HCT116 (cell line): Measurements from ENCODE around the gene STOX2. TPM values are rescaled to one million over a fixed set of nuclear protein-coding genes. Genes with fewer than 3 reads are reported as not detected.

ENCODE experiments used
- ATAC-seq: fragments of 200-7000 bp; cut with Tn5 transposase; 2 replicates; pipeline ENCODE4 v1.9.1; 2020; ENCODE audit warnings: mild to moderate bottlenecking, moderate library complexity
- BruUV-seq: library from RNA; stranded (reverse); fragments of 400-500 nt; replicated peaks from 2 replicates; lab custom pipeline; 2021; lab: Mats Ljungman, UMichigan
- CTCF ChIA-PET: fragments of 300-600 bp; sonication (Branson Sonifier 250); formaldehyde crosslinking; loops from one replicate; lab custom pipeline; 2021; ENCODE audit warnings: antibody characterized with exemption; lab: Charles Lee
- POLR2A ChIA-PET: fragments of 300-600, 350-600 bp; sonication (Branson Sonifier 250); formaldehyde crosslinking; loops from one replicate; lab custom pipeline; 2021; ENCODE audit warnings: antibody characterized with exemption; lab: Charles Lee
- RAD21 ChIA-PET, 2 experiments: fragments of 300-600 bp; sonication (Branson Sonifier 250); formaldehyde crosslinking; loops; one replicate each; lab custom pipeline; 2023; ENCODE audit warnings: low total read pairs in 2 of 2; ENCODE audit not compliant: uncharacterized antibody in 2 of 2, unreplicated experiment in 2 of 2, low non-redundant PET in 1 of 2; lab: Charles Lee
- DNase-seq: peaks from one replicate; pipeline ENCODE4 v3.0.0-alpha.2; 2010; ENCODE audit warnings: low read depth, low spot score
- H2AFZ ChIP-seq: fragments of 200-600 bp; shearing (Covaris generic), sonication (generic); 2 replicates; pipeline ENCODE4 v1.6.1; 2017; ENCODE audit warnings: low read depth, mixed run types, mixed read lengths, antibody characterized with exemption, low read length; ENCODE audit not compliant: poor library complexity, severe bottlenecking
- H3K27ac ChIP-seq: 2 replicates; pipeline ENCODE4 v1.5.1; 2012; ENCODE audit warnings: low read depth, low read length
- H3K27me3 ChIP-seq: fragments of 200-600 bp; sonication (generic); 2 replicates; pipeline ENCODE4 v1.6.1; 2016; ENCODE audit warnings: mixed run types, low read length, mixed read lengths; ENCODE audit not compliant: insufficient read depth
- H3K36me3 ChIP-seq, 2 experiments: fragments of 200-500 bp in 1 of 2; fragments of 200-600 bp in 1 of 2; sonication (Bioruptor generic) in 1 of 2; sonication (generic) in 1 of 2; 2 replicates each; pipeline versions ENCODE4 v1.5.1 to v1.6.1; 2014 to 2016; ENCODE audit warnings: low read length in 2 of 2, inconsistent platforms in 1 of 2, mixed read lengths in 1 of 2, mixed run types in 1 of 2; ENCODE audit not compliant: insufficient read depth in 2 of 2, control insufficient read depth in 1 of 2
- H3K4me1 ChIP-seq, 2 experiments: fragments of 200-600 bp in 1 of 2; sonication (generic) in 1 of 2; 2 replicates each; pipeline versions ENCODE4 v1.5.1 to v1.6.1; 2012 to 2017; ENCODE audit warnings: low read length in 2 of 2, inconsistent platforms in 1 of 2, mild to moderate bottlenecking in 1 of 2, mixed read lengths in 1 of 2, mixed run types in 1 of 2, moderate library complexity in 1 of 2; ENCODE audit not compliant: insufficient read depth in 2 of 2, control insufficient read depth in 1 of 2
- H3K4me2 ChIP-seq: fragments of 200-600 bp; sonication (generic); 2 replicates; pipeline ENCODE4 v1.6.1; 2017; ENCODE audit warnings: mixed run types, low read length, mixed read lengths
- H3K4me3 ChIP-seq, 2 experiments: fragments of 200-600 bp in 1 of 2; sonication (generic) in 1 of 2; replicated peaks in 1 of 2; 2 replicates each; pipeline ENCODE4 v1.5.1; 2011 to 2016; ENCODE audit warnings: low read length in 2 of 2, control low read depth in 1 of 2, low read depth in 1 of 2, mild to moderate bottlenecking in 1 of 2, mixed read lengths in 1 of 2, mixed run types in 1 of 2
- H3K79me2 ChIP-seq: fragments of 200-600 bp; sonication (generic); 2 replicates; pipeline ENCODE4 v1.6.1; 2017; ENCODE audit warnings: mild to moderate bottlenecking, mixed run types, low read length, moderate library complexity, mixed read lengths; ENCODE audit not compliant: insufficient read depth
- H3K9ac ChIP-seq: fragments of 200-600 bp; sonication (generic); 2 replicates; pipeline ENCODE4 v1.6.1; 2016; ENCODE audit warnings: low read length, mixed read lengths
- H3K9me2 ChIP-seq: fragments of 200-600 bp; sonication (generic), shearing (Covaris generic); 2 replicates; pipeline ENCODE4 v1.6.1; 2017; ENCODE audit warnings: mixed run types, mild to moderate bottlenecking, moderate library complexity; ENCODE audit not compliant: insufficient read depth
- H3K9me3 ChIP-seq, 2 experiments: fragments of 200-500 bp in 1 of 2; fragments of 200-600 bp in 1 of 2; sonication (Bioruptor generic) in 1 of 2; sonication (generic) in 1 of 2; 2 replicates each; pipeline ENCODE4 v1.6.1; 2014 to 2017; ENCODE audit warnings: low read length in 2 of 2, mixed read lengths in 2 of 2, inconsistent platforms in 1 of 2, low read depth in 1 of 2, mild to moderate bottlenecking in 1 of 2, mixed run types in 1 of 2, moderate library complexity in 1 of 2; ENCODE audit not compliant: control insufficient read depth in 1 of 2, insufficient read depth in 1 of 2
- H4K20me1 ChIP-seq: fragments of 200-600 bp; sonication (generic), shearing (Covaris generic); 2 replicates; pipeline ENCODE4 v1.6.1; 2017; ENCODE audit warnings: mixed run types, mild to moderate bottlenecking, moderate library complexity; ENCODE audit not compliant: insufficient read depth
- ATF3 ChIP-seq: IDR thresholded peaks from 2 replicates; pipeline ENCODE4 v1.6.1; 2012
- CEBPB ChIP-seq: IDR thresholded peaks from 2 replicates; pipeline ENCODE4 v1.6.1; 2012; ENCODE audit warnings: low read depth
- EGR1 ChIP-seq: IDR thresholded peaks from 2 replicates; pipeline ENCODE4 v1.6.1; 2012; ENCODE audit warnings: low read depth
- EZH2 ChIP-seq: fragments of 200-600 bp; sonication (generic); IDR thresholded peaks from 2 replicates; pipeline ENCODE4 v1.6.1; 2017; ENCODE audit warnings: antibody characterized with exemption, mixed run types
- EZH2phosphoT487 ChIP-seq: fragments of 200-600 bp; IDR thresholded peaks from 2 replicates; pipeline ENCODE4 v1.6.1; 2018; ENCODE audit warnings: antibody characterized with exemption, borderline replicate concordance
- FOSL1 ChIP-seq: IDR thresholded peaks from 2 replicates; pipeline ENCODE4 v1.6.1; 2012; ENCODE audit warnings: low read depth
- MAX ChIP-seq: IDR thresholded peaks from 2 replicates; pipeline ENCODE4 v1.6.1; 2012
- POLR2A ChIP-seq: IDR thresholded peaks from 2 replicates; pipeline ENCODE4 v1.7.0; 2011; ENCODE audit warnings: borderline replicate concordance; ENCODE audit not compliant: insufficient read depth, insufficient read length; ENCODE audit errors: extremely low read depth
- POLR2AphosphoS5 ChIP-seq: IDR thresholded peaks from 2 replicates; pipeline ENCODE4 v1.6.1; 2011; ENCODE audit warnings: mild to moderate bottlenecking, low read depth, low read length, moderate library complexity
- REST ChIP-seq: IDR thresholded peaks from 2 replicates; pipeline ENCODE4 v1.6.1; 2012; ENCODE audit warnings: low read depth
- SIN3A ChIP-seq: IDR thresholded peaks from 2 replicates; pipeline ENCODE4 v1.6.1; 2012; ENCODE audit warnings: low read depth
- SP1 ChIP-seq: IDR thresholded peaks from 2 replicates; pipeline ENCODE4 v1.6.1; 2012; ENCODE audit warnings: low read depth
- TCF7L2 ChIP-seq: IDR thresholded peaks from 2 replicates; pipeline ENCODE4 v1.7.0; 2011; ENCODE audit warnings: borderline replicate concordance, inconsistent platforms; ENCODE audit not compliant: insufficient read depth, insufficient read length; ENCODE audit errors: extremely low read depth
- YY1 ChIP-seq: IDR thresholded peaks from 2 replicates; pipeline ENCODE4 v1.6.1; 2011; ENCODE audit warnings: low read length, low read depth, moderate library complexity, mild to moderate bottlenecking; ENCODE audit not compliant: insufficient replicate concordance; ENCODE audit errors: extremely low read depth
- ZNF274 ChIP-seq: fragments of 200-500 bp; sonication (Bioruptor generic); IDR thresholded peaks from 2 replicates; pipeline ENCODE4 v1.6.1; 2014; ENCODE audit warnings: mild to moderate bottlenecking, low read depth, low read length, inconsistent platforms
- intact Hi-C: fragments of 100-400 bp; cut with micrococcal nuclease; formaldehyde crosslinking; loops from 2 replicates; pipeline ENCODE4 v1.10.0; 2022
- total RNA-seq: library from RNA; stranded (reverse); gene quantifications from one replicate; pipeline ENCODE4 v1.2.1, GENCODE V29; 2021; ENCODE audit not compliant: unreplicated experiment

Gene STOX2
- total RNA-seq, 1 experiment from 2014 or later, result 6.3 TPM

GRCh38 chr4:183969596-183969995 lies 64.5 kb downstream of the STOX2 start:
- POLR2A ChIA-PET, result interaction anchor here (1.1 kb wide), 1 partner anchor 18 kb away, joined by 4 read pairs; no protein-coding TSS in a partner anchor
- H3K9me3 ChIP-seq, result no peaks in the 10 kb centered on the region
- DNase-seq, result no peak
- intact Hi-C loops, result no loop called here
- H4K20me1 ChIP-seq, result no peaks in the 10 kb centered on the region
- H3K27ac ChIP-seq, result no peak overlapping the region
- RAD21 ChIA-PET, result no interaction called here
- H3K9ac ChIP-seq, result no peak overlapping the region
- no peaks in the 10 kb centered on the region for H3K27me3 ChIP-seq
- H3K4me1 ChIP-seq, result no peaks in the 10 kb centered on the region
- CTCF ChIA-PET, result no interaction called here
- no peak overlapping the region for H3K4me2 ChIP-seq
- no peaks in the 10 kb centered on the region for H3K9me2 ChIP-seq
- no peaks in the 10 kb centered on the region for H3K79me2 ChIP-seq
- TF ChIP-seq EZH2phosphoT487 (no peak), YY1 (no peak), TCF7L2 (no peak)
- TF ChIP-seq, all 23 proteins: peak for 0
- ATAC-seq, result no peak
- Histone ChIP-seq H3K4me3 (no peak overlapping the region), H3K36me3 (no peaks in the 10 kb centered on the region), H2AFZ (no peak overlapping the region)
- no TSS peak for BruUV-seq

- H4K20me1 ChIP-seq, result no peaks in the 10 kb centered on the region
- H3K9me3 ChIP-seq, result no peaks in the 10 kb centered on the region
- no peak overlapping the region for H3K27ac ChIP-seq
- no peak overlapping the region for H3K4me2 ChIP-seq
- POLR2A ChIA-PET, result no interaction called here
- no peaks in the 10 kb centered on the region for H3K9me2 ChIP-seq
- intact Hi-C loops, result no loop called here
- CTCF ChIA-PET, result no interaction called here
- DNase-seq (no peak), ATAC-seq (no peak)
- no peaks in the 10 kb centered on the region for H3K36me3 ChIP-seq
- BruUV-seq, result no TSS peak
- no peak overlapping the region for H3K4me3 ChIP-seq
- H3K79me2 ChIP-seq, result no peaks in the 10 kb centered on the region
- no peak overlapping the region for H2AFZ ChIP-seq
- H3K4me1 ChIP-seq, result no peaks in the 10 kb centered on the region
- H3K9ac ChIP-seq, result no peak overlapping the region
- H3K27me3 ChIP-seq, result no peaks in the 10 kb centered on the region
- RAD21 ChIA-PET, result no interaction called here
- TF ChIP-seq POLR2A (no peak), ZNF274 (no peak), CEBPB (no peak), EZH2 (no peak), SIN3A (no peak), MAX (no peak), ATF3 (no peak), TCF7L2 (no peak), REST (no peak), EGR1 (no peak), FOSL1 (no peak), SP1 (no peak), POLR2AphosphoS5 (no peak)
These were observed 66.9 kb downstream of the STOX2 start for GRCh38 chr4:183971929-183972490.
